ENCODE results near the gene RPA4.

The RPA4 gene, protein sequence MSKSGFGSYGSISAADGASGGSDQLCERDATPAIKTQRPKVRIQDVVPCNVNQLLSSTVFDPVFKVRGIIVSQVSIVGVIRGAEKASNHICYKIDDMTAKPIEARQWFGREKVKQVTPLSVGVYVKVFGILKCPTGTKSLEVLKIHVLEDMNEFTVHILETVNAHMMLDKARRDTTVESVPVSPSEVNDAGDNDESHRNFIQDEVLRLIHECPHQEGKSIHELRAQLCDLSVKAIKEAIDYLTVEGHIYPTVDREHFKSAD

GRCh38 chrX:96883608-96884007 lies at the start of gene RPA4:
Gene RPA4, plus strand, starts transcription at chrX:96883908. Its CDS starts 403 bp downstream, at chrX:96884311.
- Histone ChIP-seq H3K27me3 (no peaks in the 10 kb centered on the region), H3K4me3 (ENCODE audit: low read depth in 1 of 2, low read length in 1 of 2) (no peak within 1 kb of the TSS), H3K36me3 (no peaks in the 10 kb centered on the region), H3K9me3 (no peaks in the 10 kb centered on the region), H3K4me1 (ENCODE audit: control insufficient read depth in 1 of 2, insufficient read depth in 1 of 2, low read depth in 1 of 2, low read length in 1 of 2) (no peaks in the 10 kb centered on the region), H3K27ac (no peak within 1 kb of the TSS)
- TF ChIP-seq, protein P1, sequence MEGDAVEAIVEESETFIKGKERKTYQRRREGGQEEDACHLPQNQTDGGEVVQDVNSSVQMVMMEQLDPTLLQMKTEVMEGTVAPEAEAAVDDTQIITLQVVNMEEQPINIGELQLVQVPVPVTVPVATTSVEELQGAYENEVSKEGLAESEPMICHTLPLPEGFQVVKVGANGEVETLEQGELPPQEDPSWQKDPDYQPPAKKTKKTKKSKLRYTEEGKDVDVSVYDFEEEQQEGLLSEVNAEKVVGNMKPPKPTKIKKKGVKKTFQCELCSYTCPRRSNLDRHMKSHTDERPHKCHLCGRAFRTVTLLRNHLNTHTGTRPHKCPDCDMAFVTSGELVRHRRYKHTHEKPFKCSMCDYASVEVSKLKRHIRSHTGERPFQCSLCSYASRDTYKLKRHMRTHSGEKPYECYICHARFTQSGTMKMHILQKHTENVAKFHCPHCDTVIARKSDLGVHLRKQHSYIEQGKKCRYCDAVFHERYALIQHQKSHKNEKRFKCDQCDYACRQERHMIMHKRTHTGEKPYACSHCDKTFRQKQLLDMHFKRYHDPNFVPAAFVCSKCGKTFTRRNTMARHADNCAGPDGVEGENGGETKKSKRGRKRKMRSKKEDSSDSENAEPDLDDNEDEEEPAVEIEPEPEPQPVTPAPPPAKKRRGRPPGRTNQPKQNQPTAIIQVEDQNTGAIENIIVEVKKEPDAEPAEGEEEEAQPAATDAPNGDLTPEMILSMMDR (IDR thresholded peaks at IDR 0.05) = no peak

DNA sequence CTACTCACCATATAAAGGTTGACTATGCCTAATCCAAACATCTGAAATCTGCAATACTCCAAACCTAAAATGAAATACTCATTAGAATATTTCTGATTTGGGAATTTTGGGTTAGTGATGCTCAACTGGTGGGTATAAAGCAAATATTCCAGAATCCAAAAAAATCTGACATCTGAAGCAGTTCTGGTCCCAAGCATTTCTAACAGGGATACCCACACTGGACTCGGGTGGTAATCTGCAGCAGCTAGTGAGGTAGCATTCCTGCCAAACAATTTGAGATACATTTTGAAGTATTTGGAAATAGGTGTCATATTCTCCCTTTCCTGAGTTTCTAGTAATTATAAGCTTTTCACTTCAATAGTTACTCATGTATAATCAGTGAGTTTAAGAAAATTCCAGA lies 49.6 kb upstream of the RPA4 start:
- Histone ChIP-seq H3K9me3 (no peaks in the 10 kb centered on the region), H3K4me3 (ENCODE audit: low read depth in 1 of 2, low read length in 1 of 2) (no peak overlapping the region), H3K4me1 (ENCODE audit: control insufficient read depth in 1 of 2, insufficient read depth in 1 of 2, low read depth in 1 of 2, low read length in 1 of 2) (no peaks in the 10 kb centered on the region), H3K27ac (no peak overlapping the region), H3K36me3 (no peaks in the 10 kb centered on the region), H3K27me3 (no peaks in the 10 kb centered on the region)
- TF ChIP-seq, protein P1 (IDR thresholded peaks at IDR 0.05) = no peak

DNA sequence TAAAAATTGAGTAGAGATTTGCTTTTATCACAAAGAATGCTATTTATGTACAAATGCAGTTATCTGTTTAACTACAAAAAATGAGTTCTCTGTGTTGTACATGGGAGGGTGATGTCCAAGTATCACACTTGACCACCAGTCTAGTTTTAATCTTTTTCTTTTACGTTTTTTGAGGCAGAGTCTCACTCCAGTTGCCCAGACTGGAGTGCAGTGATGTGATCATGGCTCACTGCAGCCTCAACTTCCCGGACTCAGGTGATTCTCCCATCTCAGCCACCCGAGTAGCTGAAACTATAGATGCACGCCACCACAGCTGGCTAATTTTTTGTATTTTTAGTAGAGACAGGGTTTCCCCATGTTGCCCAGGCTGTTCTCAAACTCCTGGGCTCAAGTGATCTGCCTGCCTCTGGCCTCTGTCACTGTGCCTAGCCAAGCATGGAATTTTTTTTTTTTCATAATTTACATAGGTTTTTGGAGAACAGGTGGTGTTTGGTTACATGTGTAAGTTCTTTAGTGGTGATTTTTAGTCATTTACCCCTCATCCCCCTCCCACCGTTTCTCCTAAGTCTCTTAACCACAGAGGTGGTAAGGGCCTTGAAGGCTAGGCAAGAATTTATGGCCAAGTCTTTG lies 47.9 kb upstream of the RPA4 start:
- Histone ChIP-seq H3K4me1 (ENCODE audit: control insufficient read depth in 1 of 2, insufficient read depth in 1 of 2, low read depth in 1 of 2, low read length in 1 of 2) (no peaks in the 10 kb centered on the region), H3K9me3 (no peaks in the 10 kb centered on the region), H3K27ac (no peak overlapping the region), H3K36me3 (no peaks in the 10 kb centered on the region), H3K4me3 (ENCODE audit: low read depth in 1 of 2, low read length in 1 of 2) (no peak overlapping the region), H3K27me3 (no peaks in the 10 kb centered on the region)
- TF ChIP-seq, protein P1 (IDR thresholded peaks at IDR 0.05) = no peak

GRCh38 chrX:96837808-96838207 lies 45.9 kb upstream of the RPA4 start:
- Histone ChIP-seq H3K9me3 (no peaks in the 10 kb centered on the region), H3K36me3 (no peaks in the 10 kb centered on the region), H3K27ac (no peak overlapping the region), H3K4me3 (ENCODE audit: low read depth in 1 of 2, low read length in 1 of 2) (no peak overlapping the region), H3K27me3 (no peaks in the 10 kb centered on the region), H3K4me1 (ENCODE audit: control insufficient read depth in 1 of 2, insufficient read depth in 1 of 2, low read depth in 1 of 2, low read length in 1 of 2) (no peaks in the 10 kb centered on the region)
- TF ChIP-seq, protein P1 (IDR thresholded peaks at IDR 0.05) = no peak

- Histone ChIP-seq H3K9me3 (no peaks in the 10 kb centered on the region), H3K36me3 (no peaks in the 10 kb centered on the region), H3K27ac (no peak overlapping the region), H3K4me1 (ENCODE audit: control insufficient read depth in 1 of 2, insufficient read depth in 1 of 2, low read depth in 1 of 2, low read length in 1 of 2) (no peaks in the 10 kb centered on the region), H3K4me3 (ENCODE audit: low read depth in 1 of 2, low read length in 1 of 2) (no peak overlapping the region), H3K27me3 (no peaks in the 10 kb centered on the region)
- TF ChIP-seq, protein P1 (IDR thresholded peaks at IDR 0.05) = no peak
These were observed 45.2 kb upstream of the RPA4 start for GRCh38 chrX:96838537-96838936.
